ENCODE data around the gene VAV2.

The VAV2 gene

DNA sequence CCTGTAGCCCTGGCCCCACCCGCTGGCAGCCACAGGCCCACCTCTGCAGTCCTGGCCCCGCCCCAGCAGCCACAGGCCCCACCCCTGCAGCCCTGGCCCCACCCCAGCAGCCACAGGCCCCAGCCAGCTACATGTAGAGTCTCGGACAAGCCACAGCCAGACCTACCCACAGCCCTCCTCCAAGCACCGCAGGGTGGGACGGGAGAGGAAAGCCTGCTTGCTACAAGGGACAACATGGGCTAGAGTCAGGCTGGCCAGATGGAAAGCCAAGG, 204.4 kb downstream of the VAV2 start:
- ATAC-seq = peak; percentile 60
- TF ChIP-seq BACH2 (CRISPR knock-in tag; IDR thresholded peaks at IDR 0.05; ENCODE audit: borderline replicate concordance) (no peak), ZC3H10 (CRISPR knock-in tag; IDR thresholded peaks at IDR 0.05) (no peak), GLIS3 (CRISPR knock-in tag; IDR thresholded peaks at IDR 0.05) (no peak), CSDC2 (CRISPR knock-in tag; IDR thresholded peaks at IDR 0.05) (no peak), ISL1 (CRISPR knock-in tag; IDR thresholded peaks at IDR 0.05) (no peak), ZNF565 (CRISPR knock-in tag; conservative IDR thresholded peaks at IDR 0.05; ENCODE audit: low read depth) (no peak), TSHZ2 (CRISPR knock-in tag; IDR thresholded peaks at IDR 0.05) (no peak), TOX (CRISPR knock-in tag; IDR thresholded peaks at IDR 0.05; ENCODE audit: borderline replicate concordance) (no peak), PATZ1 (CRISPR knock-in tag; IDR thresholded peaks at IDR 0.05; ENCODE audit: borderline replicate concordance) (no peak), SNAI2 (CRISPR knock-in tag; IDR thresholded peaks at IDR 0.05) (no peak), ARNTL (CRISPR knock-in tag; IDR thresholded peaks at IDR 0.05; ENCODE audit: borderline replicate concordance, low read depth) (no peak), ZFP30 (CRISPR knock-in tag; IDR thresholded peaks at IDR 0.05) (no peak), RARB (CRISPR knock-in tag; IDR thresholded peaks at IDR 0.05) (no peak), OSR1 (CRISPR knock-in tag; IDR thresholded peaks at IDR 0.05) (no peak), TCF4 (CRISPR knock-in tag; IDR thresholded peaks at IDR 0.05; ENCODE audit: borderline replicate concordance) (no peak), POU6F1 (CRISPR knock-in tag; IDR thresholded peaks at IDR 0.05; ENCODE audit: borderline replicate concordance, low read depth) (no peak), PPARA (CRISPR knock-in tag; IDR thresholded peaks at IDR 0.05; ENCODE audit: borderline replicate concordance) (no peak)
- TF ChIP-seq, protein P1, sequence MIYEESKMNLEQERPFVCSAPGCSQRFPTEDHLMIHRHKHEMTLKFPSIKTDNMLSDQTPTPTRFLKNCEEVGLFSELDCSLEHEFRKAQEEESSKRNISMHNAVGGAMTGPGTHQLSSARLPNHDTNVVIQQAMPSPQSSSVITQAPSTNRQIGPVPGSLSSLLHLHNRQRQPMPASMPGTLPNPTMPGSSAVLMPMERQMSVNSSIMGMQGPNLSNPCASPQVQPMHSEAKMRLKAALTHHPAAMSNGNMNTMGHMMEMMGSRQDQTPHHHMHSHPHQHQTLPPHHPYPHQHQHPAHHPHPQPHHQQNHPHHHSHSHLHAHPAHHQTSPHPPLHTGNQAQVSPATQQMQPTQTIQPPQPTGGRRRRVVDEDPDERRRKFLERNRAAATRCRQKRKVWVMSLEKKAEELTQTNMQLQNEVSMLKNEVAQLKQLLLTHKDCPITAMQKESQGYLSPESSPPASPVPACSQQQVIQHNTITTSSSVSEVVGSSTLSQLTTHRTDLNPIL (CRISPR knock-in tag; IDR thresholded peaks at IDR 0.05; ENCODE audit: low read depth) = no peak

GRCh38 chr9:133786907-133787753, 205.0 kb downstream of the VAV2 start:
- no peak for ATAC-seq

More at GRCh38 chr9:133786907-133787753, 205.0 kb downstream of the VAV2 start:
- no peak for TF ChIP-seq RARB (CRISPR knock-in tag; IDR thresholded peaks at IDR 0.05)
- no peak for TF ChIP-seq OSR1 (CRISPR knock-in tag; IDR thresholded peaks at IDR 0.05)
- TF ChIP-seq, protein P1 (CRISPR knock-in tag; IDR thresholded peaks at IDR 0.05; ENCODE audit: low read depth) = no peak
- no peak for TF ChIP-seq ZFP3 (CRISPR knock-in tag; IDR thresholded peaks at IDR 0.05)
- no peak for TF ChIP-seq TSHZ2 (CRISPR knock-in tag; IDR thresholded peaks at IDR 0.05)
- no peak for TF ChIP-seq TCF4 (CRISPR knock-in tag; IDR thresholded peaks at IDR 0.05; ENCODE audit: borderline replicate concordance)
- no peak for TF ChIP-seq ARNTL (CRISPR knock-in tag; IDR thresholded peaks at IDR 0.05; ENCODE audit: borderline replicate concordance, low read depth)
- TF ChIP-seq CSRNP3 (CRISPR knock-in tag; IDR thresholded peaks at IDR 0.05) = no peak
- no peak for TF ChIP-seq ISL1 (CRISPR knock-in tag; IDR thresholded peaks at IDR 0.05)
- TF ChIP-seq ZNF565 (CRISPR knock-in tag; conservative IDR thresholded peaks at IDR 0.05; ENCODE audit: low read depth) = no peak
- TF ChIP-seq POU6F1 (CRISPR knock-in tag; IDR thresholded peaks at IDR 0.05; ENCODE audit: borderline replicate concordance, low read depth) = no peak
- TF ChIP-seq ZFP30 (CRISPR knock-in tag; IDR thresholded peaks at IDR 0.05) = no peak
- TF ChIP-seq SNAI2 (CRISPR knock-in tag; IDR thresholded peaks at IDR 0.05) = no peak
- TF ChIP-seq CSDC2 (CRISPR knock-in tag; IDR thresholded peaks at IDR 0.05) = no peak
- TF ChIP-seq ZNF70 (CRISPR knock-in tag; IDR thresholded peaks at IDR 0.05) = no peak
- TF ChIP-seq ZNF8 (CRISPR knock-in tag; IDR thresholded peaks at IDR 0.05) = no peak
